ENCODE results near the gene BEST1. TPM values are rescaled to one million over a fixed set of nuclear protein-coding genes. Genes with fewer than 3 reads are reported as not detected.
A peak's percentile ranks its signal among the peaks of the same experiment; 100 is the strongest.

BEST1 gene
- total and polyA plus RNA-seq, 2 donors (not counting 1 experiment from before 2014, with no cell fraction given) = 2.5 to 15.2 TPM

DNA sequence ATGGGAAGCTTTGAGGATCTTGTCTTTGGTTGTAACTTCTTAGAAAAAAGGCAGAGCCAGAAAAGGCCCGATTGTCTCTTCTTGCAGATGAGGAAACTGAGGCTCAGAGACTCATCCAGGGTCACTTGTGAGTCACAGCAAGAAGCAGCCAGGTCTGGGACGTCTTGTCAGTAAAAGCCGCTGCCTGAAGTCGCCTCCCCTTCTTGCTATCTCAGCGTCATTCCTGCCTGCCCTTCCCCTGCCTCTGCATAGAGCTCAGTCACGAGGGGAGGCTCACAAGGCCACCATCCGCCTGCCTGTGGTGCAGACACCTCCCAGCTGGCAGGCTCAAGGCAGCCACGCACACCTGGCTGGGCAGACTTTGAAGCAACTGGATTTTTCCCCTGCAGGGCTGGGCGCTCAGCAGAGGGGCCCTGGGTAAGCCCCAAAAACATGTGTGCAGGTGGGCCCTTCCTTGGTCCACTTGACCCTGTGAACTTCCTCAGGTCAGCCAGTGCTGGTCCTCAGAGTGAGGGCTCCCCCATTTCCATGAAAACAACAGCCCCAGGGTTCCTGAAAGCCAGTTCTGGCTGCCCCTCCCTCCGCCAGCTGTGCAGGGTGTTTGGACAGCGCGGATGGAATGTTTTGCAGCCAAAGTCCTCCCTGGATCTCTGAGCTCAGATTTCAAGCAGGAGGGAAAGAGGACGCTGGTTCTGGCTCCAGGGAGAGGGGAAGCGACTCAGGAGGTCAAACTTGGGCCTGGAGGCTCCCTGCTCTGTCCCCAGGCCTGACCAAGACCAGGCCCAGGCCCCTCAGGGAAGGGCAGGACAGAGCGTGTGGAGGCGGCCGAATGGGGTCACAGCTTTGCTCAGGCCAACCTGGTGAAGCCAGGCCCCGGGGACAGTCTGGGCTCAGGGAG is 26.7 kb upstream of the BEST1 start:
- peak overlapping the region; percentile 41 for H2AFZ ChIP-seq (ENCODE audit: low read length)
- H3K27ac ChIP-seq (ENCODE audit: insufficient read depth, low read length) = peak overlapping the region; percentile 24
- peak; percentile 43 to 73 for DNase-seq (ENCODE audit: low read depth in 2 of 2)
- H3K4me2 ChIP-seq (ENCODE audit: extremely low read depth, insufficient read depth, low read length) = peak overlapping the region; percentile 53
- TF ChIP-seq EZH2 (IDR thresholded peaks at IDR 0.05; ENCODE audit: low read length, missing control alignments) = no peak
- TF ChIP-seq, protein P1, sequence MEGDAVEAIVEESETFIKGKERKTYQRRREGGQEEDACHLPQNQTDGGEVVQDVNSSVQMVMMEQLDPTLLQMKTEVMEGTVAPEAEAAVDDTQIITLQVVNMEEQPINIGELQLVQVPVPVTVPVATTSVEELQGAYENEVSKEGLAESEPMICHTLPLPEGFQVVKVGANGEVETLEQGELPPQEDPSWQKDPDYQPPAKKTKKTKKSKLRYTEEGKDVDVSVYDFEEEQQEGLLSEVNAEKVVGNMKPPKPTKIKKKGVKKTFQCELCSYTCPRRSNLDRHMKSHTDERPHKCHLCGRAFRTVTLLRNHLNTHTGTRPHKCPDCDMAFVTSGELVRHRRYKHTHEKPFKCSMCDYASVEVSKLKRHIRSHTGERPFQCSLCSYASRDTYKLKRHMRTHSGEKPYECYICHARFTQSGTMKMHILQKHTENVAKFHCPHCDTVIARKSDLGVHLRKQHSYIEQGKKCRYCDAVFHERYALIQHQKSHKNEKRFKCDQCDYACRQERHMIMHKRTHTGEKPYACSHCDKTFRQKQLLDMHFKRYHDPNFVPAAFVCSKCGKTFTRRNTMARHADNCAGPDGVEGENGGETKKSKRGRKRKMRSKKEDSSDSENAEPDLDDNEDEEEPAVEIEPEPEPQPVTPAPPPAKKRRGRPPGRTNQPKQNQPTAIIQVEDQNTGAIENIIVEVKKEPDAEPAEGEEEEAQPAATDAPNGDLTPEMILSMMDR (conservative IDR thresholded peaks at IDR 0.05 in 1 of 2, IDR thresholded peaks at IDR 0.05 in 1 of 2; ENCODE audit: low read depth in 1 of 2, low read length in 2 of 2) = no peak
- peak overlapping the region in 1 of 4 experiments; percentile 18 for H3K4me3 ChIP-seq (replicated peaks in 1 of 4; ENCODE audit: control extremely low read depth in 1 of 4, insufficient read depth in 1 of 4, low read depth in 3 of 4, low read length in 4 of 4)
- H3K9ac ChIP-seq (ENCODE audit: insufficient read depth, low read length) = peak overlapping the region; percentile 3
- H3K36me3 ChIP-seq (ENCODE audit: control insufficient read depth, insufficient read depth, low read length) = no peaks in the 10 kb centered on the region
- no peaks in the 10 kb centered on the region for H4K20me1 ChIP-seq (ENCODE audit: control insufficient read depth, extremely low read depth, insufficient read depth, low read length)
- peaks cover 18% of the 10 kb centered on the region for H3K4me1 ChIP-seq (ENCODE audit: control insufficient read depth, extremely low read depth, insufficient read depth, low read length)
- H3K79me2 ChIP-seq (ENCODE audit: control insufficient read depth, insufficient read depth, low read length) = no peaks in the 10 kb centered on the region
- no peaks in the 10 kb centered on the region for H3K9me3 ChIP-seq (ENCODE audit: control insufficient read depth, insufficient read depth, low read depth, low read length)
- peaks cover 8% of the 10 kb centered on the region for H3K27me3 ChIP-seq (ENCODE audit: control insufficient read depth, insufficient read depth, low read length)

DNA sequence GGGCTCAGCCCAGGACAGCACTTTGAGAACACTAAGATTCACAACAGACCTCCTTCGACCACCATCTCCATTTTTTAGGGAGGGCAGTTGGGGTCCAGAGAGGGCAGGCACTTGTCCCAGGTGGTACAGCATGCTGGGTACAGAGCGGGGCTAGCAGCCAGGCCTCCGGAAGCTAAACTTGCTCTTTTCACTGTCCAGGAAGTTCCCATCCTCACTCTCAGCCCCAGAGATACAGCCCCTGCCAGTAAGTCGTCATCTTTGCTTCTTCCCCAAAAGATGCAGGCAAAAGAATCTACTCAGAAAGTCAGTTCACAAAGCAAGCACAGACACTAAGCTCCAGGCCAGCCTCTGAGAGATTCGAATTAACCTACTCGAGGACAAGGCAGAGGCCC is 26.1 kb upstream of the BEST1 start:
- H2AFZ ChIP-seq (ENCODE audit: low read length) = no peak overlapping the region
- no peak for TF ChIP-seq EZH2 (IDR thresholded peaks at IDR 0.05; ENCODE audit: low read length, missing control alignments)
- TF ChIP-seq, protein P1 (conservative IDR thresholded peaks at IDR 0.05 in 1 of 2, IDR thresholded peaks at IDR 0.05 in 1 of 2; ENCODE audit: low read depth in 1 of 2, low read length in 2 of 2) = no peak
- no peak overlapping the region for H3K27ac ChIP-seq (ENCODE audit: insufficient read depth, low read length)
- peak overlapping the region; percentile 3 for H3K9ac ChIP-seq (ENCODE audit: insufficient read depth, low read length)
- peaks cover 14% of the 10 kb centered on the region for H3K4me1 ChIP-seq (ENCODE audit: control insufficient read depth, extremely low read depth, insufficient read depth, low read length)
- no peak for DNase-seq (ENCODE audit: low read depth in 2 of 2)
- H4K20me1 ChIP-seq (ENCODE audit: control insufficient read depth, extremely low read depth, insufficient read depth, low read length) = no peaks in the 10 kb centered on the region
- no peaks in the 10 kb centered on the region for H3K9me3 ChIP-seq (ENCODE audit: control insufficient read depth, insufficient read depth, low read depth, low read length)
- peak overlapping the region; percentile 53 for H3K4me2 ChIP-seq (ENCODE audit: extremely low read depth, insufficient read depth, low read length)
- peaks cover 6% of the 10 kb centered on the region for H3K27me3 ChIP-seq (ENCODE audit: control insufficient read depth, insufficient read depth, low read length)
- no peaks in the 10 kb centered on the region for H3K36me3 ChIP-seq (ENCODE audit: control insufficient read depth, insufficient read depth, low read length)
- no peak overlapping the region for H3K4me3 ChIP-seq (replicated peaks in 1 of 4; ENCODE audit: control extremely low read depth in 1 of 4, insufficient read depth in 1 of 4, low read depth in 3 of 4, low read length in 4 of 4)
- H3K79me2 ChIP-seq (ENCODE audit: control insufficient read depth, insufficient read depth, low read length) = no peaks in the 10 kb centered on the region

DNA sequence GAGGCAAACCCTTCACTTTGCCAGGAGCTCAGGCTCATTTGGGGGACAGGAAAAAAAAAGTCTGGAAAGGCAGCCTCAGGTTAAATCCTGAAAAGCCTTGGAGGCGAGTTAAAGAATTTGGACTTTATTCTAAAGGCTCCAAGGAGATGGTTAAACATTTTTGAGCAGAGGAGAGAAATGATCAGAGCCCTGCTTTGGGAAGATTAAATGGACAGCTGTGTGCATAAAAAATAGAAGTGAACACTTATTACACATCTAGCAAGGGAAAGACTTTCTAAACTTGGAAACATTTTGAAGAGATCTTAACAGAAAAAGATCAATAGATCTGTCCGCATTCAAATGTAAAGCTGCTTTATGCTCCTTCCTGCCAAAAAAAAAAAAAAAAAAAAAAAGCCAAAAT is 24.4 kb upstream of the BEST1 start:
- Histone ChIP-seq H3K79me2 (ENCODE audit: control insufficient read depth, insufficient read depth, low read length) (no peaks in the 10 kb centered on the region), H3K9me3 (ENCODE audit: control insufficient read depth, insufficient read depth, low read depth, low read length) (no peaks in the 10 kb centered on the region), H3K4me3 (replicated peaks in 1 of 4; ENCODE audit: control extremely low read depth in 1 of 4, insufficient read depth in 1 of 4, low read depth in 3 of 4, low read length in 4 of 4) (no peak overlapping the region), H3K27ac (ENCODE audit: insufficient read depth, low read length) (no peak overlapping the region), H4K20me1 (ENCODE audit: control insufficient read depth, extremely low read depth, insufficient read depth, low read length) (no peaks in the 10 kb centered on the region), H3K4me2 (ENCODE audit: extremely low read depth, insufficient read depth, low read length) (no peak overlapping the region), H3K4me1 (ENCODE audit: control insufficient read depth, extremely low read depth, insufficient read depth, low read length) (peaks cover 14% of the 10 kb centered on the region), H3K36me3 (ENCODE audit: control insufficient read depth, insufficient read depth, low read length) (no peaks in the 10 kb centered on the region), H3K9ac (ENCODE audit: insufficient read depth, low read length) (no peak overlapping the region), H3K27me3 (ENCODE audit: control insufficient read depth, insufficient read depth, low read length) (no peaks in the 10 kb centered on the region), H2AFZ (ENCODE audit: low read length) (no peak overlapping the region)
- TF ChIP-seq EZH2 (IDR thresholded peaks at IDR 0.05; ENCODE audit: low read length, missing control alignments) = no peak
- TF ChIP-seq, protein P1 (conservative IDR thresholded peaks at IDR 0.05 in 1 of 2, IDR thresholded peaks at IDR 0.05 in 1 of 2; ENCODE audit: low read depth in 1 of 2, low read length in 2 of 2) = no peak
- no peak for DNase-seq (ENCODE audit: low read depth in 2 of 2)
